ENCODE results near the gene ZNF500. TPM values are rescaled to one million over a fixed set of nuclear protein-coding genes. Genes with fewer than 3 reads are reported as not detected.

Gene ZNF500
- total RNA-seq, 1 donor from 2014 or later = 23.5 TPM

- Mint-ChIP-seq H3K27me3 (no peaks in the 10 kb centered on the region), H3K4me3 (ENCODE audit: low read depth) (no peak within 1 kb of the TSS), H3K36me3 (ENCODE audit: insufficient read depth) (peaks cover 2% of the 10 kb centered on the region), H3K27ac (no peak within 1 kb of the TSS), H3K4me1 (ENCODE audit: low read depth) (no peaks in the 10 kb centered on the region), H3K9me3 (ENCODE audit: low read depth) (no peaks in the 10 kb centered on the region)
- no peak for TF ChIP-seq CTCF (IDR thresholded peaks at IDR 0.05; ENCODE audit: unreplicated experiment)
- no peak for DNase-seq (ENCODE audit: low spot score, unreplicated experiment)
Measured at GRCh38 chr16:4795181-4795827, 28.3 kb upstream of the ZNF500 start, which contains the start of gene SMIM22. SMIM22 (plus strand) TSS chr16:4795369; CDS start chr16:4795735, 366 bp downstream.

DNA sequence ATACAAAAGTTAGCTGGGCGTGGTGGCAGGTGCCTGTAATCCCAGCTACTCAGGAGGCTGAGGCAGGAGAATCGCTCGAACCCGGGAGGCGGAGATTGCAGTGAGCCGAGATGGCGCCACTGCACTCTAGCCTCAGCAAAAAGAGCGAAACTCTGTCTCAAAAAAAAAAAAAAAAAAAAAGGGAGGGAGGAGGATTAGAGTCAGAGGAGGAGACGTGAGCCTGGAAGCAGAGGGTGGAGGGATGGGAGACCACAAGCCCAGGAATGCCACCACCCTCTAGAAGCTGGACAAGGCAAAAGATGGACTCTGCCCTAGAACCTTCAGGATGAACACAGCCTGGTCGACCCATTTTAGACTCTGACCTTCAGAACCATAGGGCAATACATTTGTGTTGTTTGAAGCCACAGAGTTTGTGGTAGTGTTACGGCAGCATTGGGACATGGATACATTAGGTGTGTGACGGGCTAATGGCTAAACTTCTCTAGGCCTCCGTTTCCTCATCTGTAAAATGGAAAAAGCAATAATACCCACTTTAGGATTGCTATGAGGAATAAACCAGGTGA, 26.1 kb upstream of the ZNF500 start:
- DNase-seq (ENCODE audit: low spot score, unreplicated experiment) = no peak
- H3K9me3 Mint-ChIP-seq (ENCODE audit: low read depth) = no peaks in the 10 kb centered on the region
- H3K27me3 Mint-ChIP-seq = no peaks in the 10 kb centered on the region
- H3K4me1 Mint-ChIP-seq (ENCODE audit: low read depth) = peaks cover 10% of the 10 kb centered on the region
- no peak overlapping the region for H3K27ac Mint-ChIP-seq
- no peak for TF ChIP-seq CTCF (IDR thresholded peaks at IDR 0.05; ENCODE audit: unreplicated experiment)
- H3K4me3 Mint-ChIP-seq (ENCODE audit: low read depth) = no peak overlapping the region
- peaks cover 2% of the 10 kb centered on the region for H3K36me3 Mint-ChIP-seq (ENCODE audit: insufficient read depth)

DNA sequence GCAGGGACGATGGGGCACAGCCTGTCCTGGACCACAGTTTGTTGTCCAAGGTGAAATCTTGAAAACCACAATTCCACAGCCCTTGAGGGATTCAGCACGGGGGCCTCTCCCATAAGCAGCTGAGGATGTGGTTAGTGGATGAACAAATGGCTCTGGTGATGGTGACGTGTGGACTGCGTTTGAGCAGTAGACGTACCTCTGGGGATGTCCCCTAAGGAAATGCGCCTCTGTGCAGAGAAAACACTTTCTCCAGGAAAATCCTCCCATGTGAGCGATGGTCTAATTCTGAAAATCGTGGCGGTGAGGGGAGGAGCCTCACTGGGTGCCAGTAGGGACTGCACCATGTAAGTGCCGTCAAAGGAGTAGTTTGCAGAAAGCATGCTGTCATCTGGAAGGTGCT, 23.9 kb upstream of the ZNF500 start:
- H3K36me3 Mint-ChIP-seq (ENCODE audit: insufficient read depth) = no peaks in the 10 kb centered on the region
- DNase-seq (ENCODE audit: low spot score, unreplicated experiment) = no peak
- H3K27ac Mint-ChIP-seq = no peak overlapping the region
- no peaks in the 10 kb centered on the region for H3K27me3 Mint-ChIP-seq
- H3K9me3 Mint-ChIP-seq (ENCODE audit: low read depth) = no peaks in the 10 kb centered on the region
- peaks cover 14% of the 10 kb centered on the region for H3K4me1 Mint-ChIP-seq (ENCODE audit: low read depth)
- TF ChIP-seq CTCF (IDR thresholded peaks at IDR 0.05; ENCODE audit: unreplicated experiment) = no peak
- no peak overlapping the region for H3K4me3 Mint-ChIP-seq (ENCODE audit: low read depth)

- no peak for TF ChIP-seq CTCF (IDR thresholded peaks at IDR 0.05; ENCODE audit: unreplicated experiment)
Measured at GRCh38 chr16:4790261-4790660, 23.3 kb upstream of the ZNF500 start.

DNA sequence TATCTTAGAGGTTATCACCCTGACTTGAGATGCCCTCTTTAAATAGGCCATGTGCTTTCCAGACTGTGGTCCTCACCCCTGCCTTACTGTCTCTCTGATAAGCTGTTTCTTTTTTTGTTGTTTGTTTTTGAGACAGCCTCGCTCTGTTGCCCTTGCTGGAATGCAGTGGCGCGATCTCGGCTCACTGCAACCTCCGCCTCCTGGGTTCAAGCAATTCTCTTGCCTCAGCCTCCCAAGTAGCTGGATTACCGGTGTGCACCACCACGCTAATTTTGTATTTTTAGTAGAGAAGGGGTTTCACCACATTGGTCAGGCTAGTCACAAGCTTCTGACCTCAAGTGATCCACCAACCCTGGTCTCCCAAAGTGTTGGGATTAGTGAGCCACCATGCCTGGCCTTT, 21.9 kb upstream of the ZNF500 start:
- Mint-ChIP-seq H3K27me3 (no peaks in the 10 kb centered on the region), H3K36me3 (ENCODE audit: insufficient read depth) (no peaks in the 10 kb centered on the region), H3K4me1 (ENCODE audit: low read depth) (peaks cover 14% of the 10 kb centered on the region), H3K9me3 (ENCODE audit: low read depth) (no peaks in the 10 kb centered on the region), H3K27ac (no peak overlapping the region), H3K4me3 (ENCODE audit: low read depth) (no peak overlapping the region)
- no peak for DNase-seq (ENCODE audit: low spot score, unreplicated experiment)
- TF ChIP-seq CTCF (IDR thresholded peaks at IDR 0.05; ENCODE audit: unreplicated experiment) = no peak

More at GRCh38 chr16:4790261-4790660, 23.3 kb upstream of the ZNF500 start:
- Mint-ChIP-seq H3K27me3 (no peaks in the 10 kb centered on the region), H3K9me3 (ENCODE audit: low read depth) (no peaks in the 10 kb centered on the region), H3K36me3 (ENCODE audit: insufficient read depth) (no peaks in the 10 kb centered on the region), H3K4me3 (ENCODE audit: low read depth) (no peak overlapping the region), H3K27ac (no peak overlapping the region), H3K4me1 (ENCODE audit: low read depth) (peaks cover 14% of the 10 kb centered on the region)
- DNase-seq (ENCODE audit: low spot score, unreplicated experiment) = no peak

Data from progenitor cell of endocrine pancreas (in vitro differentiated cells).